Cardiac muscle cell (in vitro differentiated cells and primary cell): ENCODE results near the gene RBM47. TPM values are rescaled to one million over a fixed set of nuclear protein-coding genes. Genes with fewer than 3 reads are reported as not detected.

Experiments used
- DNase-seq, 2 donors: peaks; one replicate each; pipeline versions ENCODE4 v3.0.0 to v3.0.0-alpha.2; 2010 to 2017; ENCODE audit warnings: low read depth in 1 of 2, low spot score in 1 of 2
- H3K27ac ChIP-seq: fragments of 200-600 bp; sonication (generic); 2 replicates; pipeline ENCODE4 v1.5.1; 2016
- H3K27me3 ChIP-seq: fragments of 200-600 bp; sonication (generic); 2 replicates; pipeline ENCODE4 v1.6.0; 2016; ENCODE audit warnings: control low read depth
- H3K36me3 ChIP-seq: fragments of 200-600 bp; sonication (generic); 2 replicates; pipeline ENCODE4 v1.5.1; 2016; ENCODE audit warnings: control low read depth
- H3K4me1 ChIP-seq: fragments of 200-600 bp; sonication (generic); 2 replicates; pipeline ENCODE4 v1.8.1; 2017; ENCODE audit warnings: low read depth, mild to moderate bottlenecking, mixed run types
- H3K4me3 ChIP-seq: fragments of 200-600 bp; sonication (generic); 2 replicates; pipeline ENCODE4 v1.5.1; 2016; ENCODE audit warnings: mild to moderate bottlenecking
- H3K9me3 ChIP-seq: fragments of 200-600 bp; sonication (generic); 2 replicates; pipeline ENCODE4 v1.5.1; 2017; ENCODE audit warnings: low read depth, mild to moderate bottlenecking, control low read depth
- polyA plus RNA-seq: library from polyadenylated mRNA; unstranded; fragments of >200 nt; fragmentation: Nextera tagmentation; extraction: Ambion mirVana; gene quantifications from 2 replicates; pipeline ENCODE4 v1.2.1, GENCODE V29; 2016
- total RNA-seq: library from RNA; depleted of rRNA; stranded (reverse); fragments of >200 nt; gene quantifications from 2 replicates; pipeline ENCODE4 v1.2.3, GENCODE V29; 2016
- TF ChIP-seq, protein P1 (sequence below): IDR thresholded peaks from 2 replicates; pipeline ENCODE4 v1.5.1; 2012; ENCODE audit warnings: low read depth, mild to moderate bottlenecking, low read length

Gene RBM47
- total and polyA plus RNA-seq, 2 experiments from 2014 or later: 1.1 to 1.4 TPM

GRCh38 chr4:40466789-40467188 lies 162.9 kb downstream of the RBM47 start:
- Histone ChIP-seq H3K4me3 (no peak overlapping the region), H3K27me3 (no peaks in the 10 kb centered on the region), H3K27ac (no peak overlapping the region), H3K4me1 (no peaks in the 10 kb centered on the region), H3K36me3 (no peaks in the 10 kb centered on the region), H3K9me3 (no peaks in the 10 kb centered on the region)
- no peak for DNase-seq
- TF ChIP-seq, protein P1, sequence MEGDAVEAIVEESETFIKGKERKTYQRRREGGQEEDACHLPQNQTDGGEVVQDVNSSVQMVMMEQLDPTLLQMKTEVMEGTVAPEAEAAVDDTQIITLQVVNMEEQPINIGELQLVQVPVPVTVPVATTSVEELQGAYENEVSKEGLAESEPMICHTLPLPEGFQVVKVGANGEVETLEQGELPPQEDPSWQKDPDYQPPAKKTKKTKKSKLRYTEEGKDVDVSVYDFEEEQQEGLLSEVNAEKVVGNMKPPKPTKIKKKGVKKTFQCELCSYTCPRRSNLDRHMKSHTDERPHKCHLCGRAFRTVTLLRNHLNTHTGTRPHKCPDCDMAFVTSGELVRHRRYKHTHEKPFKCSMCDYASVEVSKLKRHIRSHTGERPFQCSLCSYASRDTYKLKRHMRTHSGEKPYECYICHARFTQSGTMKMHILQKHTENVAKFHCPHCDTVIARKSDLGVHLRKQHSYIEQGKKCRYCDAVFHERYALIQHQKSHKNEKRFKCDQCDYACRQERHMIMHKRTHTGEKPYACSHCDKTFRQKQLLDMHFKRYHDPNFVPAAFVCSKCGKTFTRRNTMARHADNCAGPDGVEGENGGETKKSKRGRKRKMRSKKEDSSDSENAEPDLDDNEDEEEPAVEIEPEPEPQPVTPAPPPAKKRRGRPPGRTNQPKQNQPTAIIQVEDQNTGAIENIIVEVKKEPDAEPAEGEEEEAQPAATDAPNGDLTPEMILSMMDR: no peak

DNA sequence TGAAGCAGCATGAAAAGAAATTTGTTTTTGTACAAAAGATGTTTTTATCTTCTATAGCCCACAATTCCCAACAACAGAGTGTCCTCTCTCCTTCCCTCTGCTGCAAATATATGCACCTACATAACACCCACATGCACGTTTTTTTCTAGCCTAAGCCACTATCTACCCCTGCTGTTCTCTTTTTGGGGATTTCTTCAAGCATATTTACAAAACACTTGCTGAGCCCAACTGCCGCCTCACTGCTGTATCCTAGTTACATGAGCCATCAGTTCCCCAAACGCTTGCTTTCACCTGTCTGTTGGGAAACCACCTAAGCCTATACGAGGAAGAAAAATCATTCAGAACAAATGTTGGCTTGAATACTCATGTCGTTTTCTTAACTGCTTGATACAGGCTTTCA lies 167.3 kb downstream of the RBM47 start:
- DNase-seq: no peak
- Histone ChIP-seq H3K27ac (no peak overlapping the region), H3K4me3 (no peak overlapping the region), H3K27me3 (no peaks in the 10 kb centered on the region), H3K36me3 (no peaks in the 10 kb centered on the region), H3K4me1 (no peaks in the 10 kb centered on the region), H3K9me3 (no peaks in the 10 kb centered on the region)
- TF ChIP-seq, protein P1: no peak

DNA sequence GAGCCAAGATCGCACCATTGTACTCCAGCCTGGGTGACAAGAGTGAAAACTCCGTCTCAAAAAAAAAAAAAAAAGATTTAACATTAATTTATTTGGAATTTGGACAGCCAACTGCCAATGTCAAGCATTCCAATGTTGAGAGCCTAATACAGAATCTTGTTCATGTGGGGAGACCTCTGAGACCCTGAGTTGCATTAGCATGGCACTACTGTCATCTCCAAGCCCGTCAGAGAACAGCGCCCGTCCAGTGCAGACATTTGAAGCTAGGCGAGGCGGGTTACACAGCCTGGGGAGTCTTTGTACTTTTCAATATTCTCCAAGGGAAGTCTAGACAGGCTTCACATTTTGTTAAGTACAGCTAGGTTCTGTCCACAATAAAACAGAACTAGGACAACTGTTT lies 167.8 kb downstream of the RBM47 start:
- Histone ChIP-seq H3K4me1 (no peaks in the 10 kb centered on the region), H3K36me3 (no peaks in the 10 kb centered on the region), H3K4me3 (no peak overlapping the region), H3K27me3 (no peaks in the 10 kb centered on the region), H3K27ac (no peak overlapping the region), H3K9me3 (no peaks in the 10 kb centered on the region)
- no peak for DNase-seq
- TF ChIP-seq, protein P1: no peak

GRCh38 chr4:40461062-40461461 lies 168.6 kb downstream of the RBM47 start:
- no peak for DNase-seq
- Histone ChIP-seq H3K4me3 (no peak overlapping the region), H3K36me3 (no peaks in the 10 kb centered on the region), H3K27me3 (no peaks in the 10 kb centered on the region), H3K4me1 (no peaks in the 10 kb centered on the region), H3K27ac (no peak overlapping the region), H3K9me3 (no peaks in the 10 kb centered on the region)
- TF ChIP-seq, protein P1: no peak

DNA sequence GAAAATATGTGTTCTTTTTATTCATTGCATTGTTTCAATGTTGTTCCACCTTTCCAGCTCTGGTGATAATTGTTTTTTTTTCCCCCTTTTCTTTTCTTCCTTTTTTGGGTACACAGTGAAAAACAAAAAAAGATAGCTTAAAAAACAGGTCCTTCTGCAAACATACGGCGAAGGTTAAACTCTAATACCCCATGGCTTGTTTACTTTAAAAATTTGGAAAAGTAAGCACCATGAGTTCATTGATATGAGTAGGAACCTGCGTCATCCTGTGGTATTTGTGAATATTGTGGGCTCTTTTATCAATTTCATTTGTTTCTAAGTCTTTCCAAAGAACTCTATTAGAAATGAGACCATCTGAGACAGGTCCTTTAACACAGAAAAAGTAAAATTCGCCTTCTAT lies 171.0 kb downstream of the RBM47 start:
- no peaks in the 10 kb centered on the region for H3K27me3 ChIP-seq
- DNase-seq: no peak
- no peaks in the 10 kb centered on the region for H3K36me3 ChIP-seq
- no peak overlapping the region for H3K4me3 ChIP-seq
- TF ChIP-seq, protein P1: no peak
- no peak overlapping the region for H3K27ac ChIP-seq
- no peaks in the 10 kb centered on the region for H3K9me3 ChIP-seq
- no peaks in the 10 kb centered on the region for H3K4me1 ChIP-seq

DNA sequence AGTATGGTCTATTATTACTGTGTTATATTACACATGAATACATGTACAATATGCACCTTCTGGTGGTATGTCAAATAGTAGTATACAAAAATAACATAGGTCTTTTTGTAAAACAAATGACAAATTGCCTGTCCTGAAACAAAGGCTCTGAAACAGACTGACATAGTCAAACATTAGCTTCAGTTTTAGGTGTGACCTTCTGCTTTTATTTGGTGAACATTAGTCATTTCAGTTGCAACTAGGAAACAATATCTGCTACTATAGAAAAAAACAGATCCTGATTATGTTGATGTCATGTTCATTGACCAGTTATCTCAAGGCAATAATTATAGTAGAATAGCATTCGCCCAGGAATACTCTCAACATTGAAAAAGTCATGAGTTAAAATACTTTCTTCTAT lies 171.6 kb downstream of the RBM47 start:
- Histone ChIP-seq H3K36me3 (no peaks in the 10 kb centered on the region), H3K4me3 (no peak overlapping the region), H3K4me1 (no peaks in the 10 kb centered on the region), H3K27me3 (no peaks in the 10 kb centered on the region), H3K9me3 (no peaks in the 10 kb centered on the region), H3K27ac (no peak overlapping the region)
- TF ChIP-seq, protein P1: no peak
- DNase-seq: no peak
